Islet of Langerhans (tissue), 1 donor: Measurements from ENCODE around the gene HACL1.
"Not testable (repeated sequence)": the region's sequence is repeated elsewhere in the genome, so short reads cannot be mapped to it uniquely, and the experiment has no call there.

Source experiments
- FAIRE-seq: peaks from one replicate; lab custom pipeline; 2011; peaks lifted over from hg19 to GRCh38; lab: Jason Lieb, UNC

Gene HACL1

GRCh38 chr3:15629860-15630597 is 28.7 kb upstream of the HACL1 start:
- peak; percentile 83 for FAIRE-seq

GRCh38 chr3:15628967-15629366 is 27.6 kb upstream of the HACL1 start:
- FAIRE-seq, result no peak

- FAIRE-seq, result no peak
Measured at GRCh38 chr3:15623535-15624440, 22.4 kb upstream of the HACL1 start.

GRCh38 chr3:15619659-15620464 is 18.5 kb upstream of the HACL1 start:
- FAIRE-seq, result not testable (repeated sequence)

GRCh38 chr3:15616053-15616452 is 14.7 kb upstream of the HACL1 start:
- FAIRE-seq, result no peak

GRCh38 chr3:15614958-15615357 is 13.6 kb upstream of the HACL1 start:
- no peak for FAIRE-seq

GRCh38 chr3:15612001-15612400 is 10.6 kb upstream of the HACL1 start:
- peak; percentile 96 for FAIRE-seq

- FAIRE-seq, result no peak
Measured at GRCh38 chr3:15611018-15611417, 9.6 kb upstream of the HACL1 start.

- FAIRE-seq, result no peak
Measured at GRCh38 chr3:15610082-15610759, 8.9 kb upstream of the HACL1 start.

GRCh38 chr3:15606434-15606891 is 5.1 kb upstream of the HACL1 start:
- no peak for FAIRE-seq

- FAIRE-seq, result not testable (repeated sequence)
Measured at GRCh38 chr3:15604584-15604983, 3.2 kb upstream of the HACL1 start.

- FAIRE-seq, result not testable (repeated sequence)
Measured at GRCh38 chr3:15602816-15603215, 1.4 kb upstream of the HACL1 start.

- FAIRE-seq, result no peak
Measured at GRCh38 chr3:15602146-15602536, 772 bp upstream of the HACL1 start.

- no peak for FAIRE-seq
Measured at GRCh38 chr3:15601046-15601398, 347 bp downstream of the HACL1 start.

GRCh38 chr3:15595955-15596354 is 5.4 kb downstream of the HACL1 start:
- FAIRE-seq, result no peak

- FAIRE-seq, result no peak
Measured at GRCh38 chr3:15592968-15593367, 8.4 kb downstream of the HACL1 start.

GRCh38 chr3:15591928-15592327 is 9.4 kb downstream of the HACL1 start:
- no peak for FAIRE-seq

GRCh38 chr3:15591242-15591641 is 10.1 kb downstream of the HACL1 start:
- FAIRE-seq, result no peak

- FAIRE-seq, result peak; percentile 60
Measured at GRCh38 chr3:15585111-15585845, 16.1 kb downstream of the HACL1 start.

GRCh38 chr3:15581471-15582394 is 19.6 kb downstream of the HACL1 start:
- no peak for FAIRE-seq
